H9 (cell line): ENCODE results near the gene TBC1D22A. TPM values are rescaled to one million over a fixed set of nuclear protein-coding genes. Genes with fewer than 3 reads are reported as not detected.
A peak's percentile ranks its signal among the peaks of the same experiment; 100 is the strongest.

ENCODE experiments used
- DNase-seq: peaks from one replicate; pipeline ENCODE4 v3.0.0-alpha.2; 2017
- H2AFZ ChIP-seq: one replicate; pipeline ENCODE4 v1.6.1; 2013; ENCODE audit warnings: mild to moderate bottlenecking, low read length, control low read depth, moderate library complexity
- H2AK5ac ChIP-seq: 2 replicates; pipeline ENCODE4 v1.6.1; 2013; ENCODE audit warnings: low read length, control low read depth, mixed read lengths; ENCODE audit not compliant: insufficient read length
- H2BK120ac ChIP-seq: one replicate; pipeline ENCODE4 v1.6.1; 2013; ENCODE audit warnings: low read depth, mild to moderate bottlenecking, low read length, control low read depth, inconsistent platforms; ENCODE audit not compliant: poor library complexity, severe bottlenecking
- H2BK12ac ChIP-seq: 2 replicates; pipeline ENCODE4 v1.6.1; 2013; ENCODE audit warnings: low read length, control low read depth, mixed read lengths, low read depth; ENCODE audit not compliant: insufficient read length
- H2BK15ac ChIP-seq: 2 replicates; pipeline ENCODE4 v1.6.1; 2013; ENCODE audit warnings: low read depth, low read length, control low read depth
- H2BK20ac ChIP-seq: one replicate; pipeline ENCODE4 v1.6.1; 2013; ENCODE audit warnings: low read depth, mild to moderate bottlenecking, low read length, control low read depth, inconsistent platforms; ENCODE audit not compliant: poor library complexity, severe bottlenecking
- H2BK5ac ChIP-seq: 2 replicates; pipeline ENCODE4 v1.6.1; 2013; ENCODE audit warnings: low read length, control low read depth, mixed read lengths; ENCODE audit not compliant: insufficient read length
- H3K14ac ChIP-seq: 2 replicates; pipeline ENCODE4 v1.6.1; 2013; ENCODE audit warnings: low read length, control low read depth; ENCODE audit not compliant: insufficient read depth
- H3K18ac ChIP-seq: 2 replicates; pipeline ENCODE4 v1.6.1; 2013; ENCODE audit warnings: low read depth, mild to moderate bottlenecking, mixed read lengths, low read length, control low read depth; ENCODE audit not compliant: insufficient read length
- H3K23ac ChIP-seq: 2 replicates; pipeline ENCODE4 v1.6.1; 2013; ENCODE audit warnings: low read length, control low read depth, mixed read lengths, low read depth; ENCODE audit not compliant: insufficient read length
- H3K23me2 ChIP-seq: 2 replicates; pipeline ENCODE4 v1.6.1; 2013; ENCODE audit warnings: low read depth, mild to moderate bottlenecking, mixed read lengths, low read length, control low read depth; ENCODE audit not compliant: insufficient read length, poor library complexity, severe bottlenecking
- H3K27ac ChIP-seq: 2 replicates; pipeline ENCODE4 v1.5.1; 2013; ENCODE audit warnings: low read length, control low read depth, mixed read lengths, low read depth; ENCODE audit not compliant: insufficient read length
- H3K27me3 ChIP-seq: 2 replicates; pipeline ENCODE4 v1.6.1; 2013; ENCODE audit warnings: low read length, control low read depth, inconsistent platforms; ENCODE audit not compliant: insufficient read depth
- H3K4ac ChIP-seq: 2 replicates; pipeline ENCODE4 v1.6.1; 2013; ENCODE audit warnings: low read depth, mild to moderate bottlenecking, control low read depth, inconsistent platforms, low read length, moderate library complexity
- H3K4me1 ChIP-seq: 2 replicates; pipeline ENCODE4 v1.6.1; 2013; ENCODE audit warnings: low read length, control low read depth, inconsistent platforms; ENCODE audit not compliant: insufficient read depth
- H3K4me2 ChIP-seq: 2 replicates; pipeline ENCODE4 v1.6.1; 2013; ENCODE audit warnings: low read length, control low read depth, mixed read lengths; ENCODE audit not compliant: insufficient read length, insufficient read depth
- H3K56ac ChIP-seq: 2 replicates; pipeline ENCODE4 v1.6.1; 2013; ENCODE audit warnings: low read depth, mild to moderate bottlenecking, mixed read lengths, low read length, control low read depth; ENCODE audit not compliant: insufficient read length
- H3K79me1 ChIP-seq: 2 replicates; pipeline ENCODE4 v1.6.1; 2013; ENCODE audit warnings: low read depth, mild to moderate bottlenecking, moderate library complexity, low read length, control low read depth, inconsistent platforms; ENCODE audit not compliant: insufficient read depth, poor library complexity, severe bottlenecking
- H3K79me2 ChIP-seq: 2 replicates; pipeline ENCODE4 v1.6.1; 2013; ENCODE audit warnings: low read length, control low read depth, inconsistent platforms; ENCODE audit not compliant: insufficient read depth
- H3K9ac ChIP-seq: 2 replicates; pipeline ENCODE4 v1.6.1; 2013; ENCODE audit warnings: low read length, control low read depth, mixed read lengths; ENCODE audit not compliant: insufficient read length; ENCODE audit errors: extremely low read depth
- H3K9me3 ChIP-seq: one replicate; pipeline ENCODE4 v1.6.1; 2013; ENCODE audit warnings: low read depth, low read length, inconsistent platforms; ENCODE audit not compliant: control insufficient read depth
- H3T11ph ChIP-seq: one replicate; pipeline ENCODE4 v1.6.1; 2013; ENCODE audit warnings: mild to moderate bottlenecking, low read length, control low read depth, inconsistent platforms
- H4K20me1 ChIP-seq: one replicate; pipeline ENCODE4 v1.6.1; 2013; ENCODE audit not compliant: control insufficient read depth, insufficient read length, insufficient read depth
- H4K5ac ChIP-seq: 2 replicates; pipeline ENCODE4 v1.6.1; 2013; ENCODE audit warnings: low read depth, mild to moderate bottlenecking, mixed read lengths, low read length, control low read depth; ENCODE audit not compliant: insufficient read length
- H4K8ac ChIP-seq: replicated peaks from 2 replicates; pipeline ENCODE4 v1.6.1; 2013; ENCODE audit warnings: low read length, control low read depth, mixed read lengths, low read depth; ENCODE audit not compliant: insufficient read length
- H4K91ac ChIP-seq: 2 replicates; pipeline ENCODE4 v1.6.1; 2013; ENCODE audit warnings: low read depth, mild to moderate bottlenecking, moderate library complexity, mixed read lengths, low read length, control low read depth; ENCODE audit not compliant: insufficient read length
- H3K27ac Mint-ChIP-seq, 3 experiments: 2 replicates in 2 of 3; 3 replicates in 1 of 3; pipeline ENCODE4 v1.8.0; 2020 to 2021; ENCODE audit warnings: mixed read lengths in 3 of 3, mild to moderate bottlenecking in 1 of 3, moderate library complexity in 1 of 3
- H3K27me3 Mint-ChIP-seq: 2 replicates; pipeline ENCODE4 v1.8.0; 2021; ENCODE audit warnings: low read depth, mild to moderate bottlenecking, moderate library complexity, mixed read lengths
- H3K36me3 Mint-ChIP-seq, 3 experiments: 2 replicates in 2 of 3; 3 replicates in 1 of 3; pipeline ENCODE4 v1.8.0; 2020 to 2021; ENCODE audit warnings: low read depth in 3 of 3, mixed read lengths in 3 of 3; ENCODE audit not compliant: insufficient read depth in 1 of 3
- H3K4me1 Mint-ChIP-seq, 2 experiments: 2 replicates each; pipeline ENCODE4 v1.8.0; 2020; ENCODE audit warnings: mixed read lengths in 2 of 2
- H3K4me3 Mint-ChIP-seq, 2 experiments: 2 replicates in 1 of 2; 3 replicates in 1 of 2; pipeline ENCODE4 v1.8.0; 2020 to 2021; ENCODE audit warnings: mild to moderate bottlenecking in 2 of 2, mixed read lengths in 2 of 2, moderate library complexity in 1 of 2
- H3K9me3 Mint-ChIP-seq, 2 experiments: 2 replicates in 1 of 2; 3 replicates in 1 of 2; pipeline ENCODE4 v1.8.0; 2020; ENCODE audit warnings: mild to moderate bottlenecking in 2 of 2, mixed read lengths in 2 of 2, moderate library complexity in 1 of 2
- CTCF ChIP-seq: fragments of 200-600 bp; sonication (generic); conservative IDR thresholded peaks from 3 replicates; pipeline ENCODE4 v1.8.0; 2021; ENCODE audit warnings: antibody characterized with exemption, mild to moderate bottlenecking
- WGBS: extraction: QIAGEN DNeasy Blood & Tissue Kit; methylation state at CpG from one replicate; pipeline ENCODE4 v1.1.7; 2013; ENCODE audit warnings: missing lambda C conversion rate, low lambda C conversion rate, mixed read lengths; ENCODE audit not compliant: insufficient read length; ENCODE audit errors: extremely low coverage; 5-methylcytosine and 5-hydroxymethylcytosine counted together
- total RNA-seq: library from RNA; stranded (reverse); gene quantifications from 2 replicates; pipeline ENCODE4 v1.2.1, GENCODE V29; 2021

TBC1D22A gene
- total RNA-seq, 1 experiment from 2014 or later: 20.8 TPM

GRCh38 chr22:47039356-47039755 lies 276.9 kb downstream of the TBC1D22A start:
- Histone ChIP-seq H2BK15ac (no peak overlapping the region), H3K9me3 (no peaks in the 10 kb centered on the region), H2BK12ac (no peak overlapping the region), H3K23me2 (no peaks in the 10 kb centered on the region), H4K5ac (no peak overlapping the region), H2AK5ac (no peak overlapping the region), H2BK20ac (no peak overlapping the region), H3K18ac (no peak overlapping the region), H3K79me1 (no peaks in the 10 kb centered on the region), H3K9ac (no peak overlapping the region), H3T11ph (no peak overlapping the region), H2AFZ (no peak overlapping the region), H3K23ac (no peak overlapping the region), H3K27me3 (no peaks in the 10 kb centered on the region), H4K8ac (no peak overlapping the region), H2BK120ac (no peak overlapping the region), H3K14ac (no peak overlapping the region), H3K4me2 (no peak overlapping the region), H4K91ac (no peak overlapping the region), H4K20me1 (no peaks in the 10 kb centered on the region), H2BK5ac (no peak overlapping the region), H3K56ac (no peak overlapping the region), H3K27ac (no peak overlapping the region), H3K4ac (no peak overlapping the region), H3K4me1 (no peaks in the 10 kb centered on the region; the same call in 1 of the 2 replicates), H3K79me2 (no peaks in the 10 kb centered on the region; the same call in 1 of the 2 replicates)
- H3K9me3 Mint-ChIP-seq: no peaks in the 10 kb centered on the region
- TF ChIP-seq CTCF: no peak
- peaks cover 16% of the 10 kb centered on the region in 2 experiments for H3K4me1 Mint-ChIP-seq
- H3K27ac Mint-ChIP-seq: peak overlapping the region in 1 of 3 experiments; percentile 79; a peak in 1 of 7 replicates
- no peaks in the 10 kb centered on the region; the same call in 1 of the 2 replicates for H3K27me3 Mint-ChIP-seq
- no peak overlapping the region for H3K4me3 Mint-ChIP-seq
- H3K36me3 Mint-ChIP-seq: peaks cover 0 to 1% (median 0%) of the 10 kb centered on the region in 3 experiments; a peak in 1 of 7 replicates
- DNase-seq: no peak
- no CpG with 5 or more reads among the region's 5 CpGs for WGBS
